ENCODE measurements around the gene TCF15.
"Not testable (repeated sequence)": the region's sequence is repeated elsewhere in the genome, so short reads cannot be mapped to it uniquely, and the experiment has no call there.

The TCF15 gene

DNA sequence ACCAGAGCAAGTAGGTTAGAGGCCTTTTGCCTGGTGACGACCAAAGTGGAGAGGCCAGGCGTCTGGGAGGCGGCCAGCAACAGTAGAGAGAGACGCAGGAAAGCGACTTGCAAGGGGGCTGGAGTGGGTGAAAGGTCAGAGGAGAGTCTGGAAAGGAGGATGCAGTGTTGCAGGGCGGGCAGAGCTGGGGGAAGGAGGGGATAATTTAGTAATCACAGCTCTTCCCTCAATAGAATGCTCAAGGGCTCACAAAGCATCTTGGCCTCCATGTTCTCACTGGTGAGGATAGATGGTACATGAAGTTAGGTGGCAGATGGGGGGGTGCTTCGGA is 25.2 kb downstream of the TCF15 start:
- H3K4me1 ChIP-seq (ENCODE audit: control insufficient read depth in 5 of 5, insufficient read depth in 5 of 5, low read length in 5 of 5): peaks cover 3 to 43% (median 19%) of the 10 kb centered on the region in 5 donors
- peaks cover 0 to 4% (median 0%) of the 10 kb centered on the region in 5 donors for H3K27me3 ChIP-seq (ENCODE audit: control insufficient read depth in 5 of 5, insufficient read depth in 4 of 5, low read length in 5 of 5)
- H3K36me3 ChIP-seq (ENCODE audit: control insufficient read depth in 5 of 5, insufficient read depth in 5 of 5, low read length in 5 of 5): no peaks in the 10 kb centered on the region
- H3K27ac ChIP-seq (ENCODE audit: low read depth, low read length): no peak overlapping the region
- H3K4me3 ChIP-seq (ENCODE audit: low read depth in 1 of 5, low read length in 5 of 5): peak overlapping the region in 1 of 5 donors; percentile 15
- H3K9me3 ChIP-seq (ENCODE audit: control insufficient read depth in 5 of 5, low read length in 5 of 5): no peaks in the 10 kb centered on the region
- H3K9ac ChIP-seq (ENCODE audit: low read length in 5 of 5): no peak overlapping the region

- H3K27ac ChIP-seq (ENCODE audit: low read depth, low read length): no peak overlapping the region
- peaks cover 3 to 40% (median 19%) of the 10 kb centered on the region in 5 donors for H3K4me1 ChIP-seq (ENCODE audit: control insufficient read depth in 5 of 5, insufficient read depth in 5 of 5, low read length in 5 of 5)
Observed at GRCh38 chr20:584161-584970, 25.7 kb downstream of the TCF15 start.

DNA sequence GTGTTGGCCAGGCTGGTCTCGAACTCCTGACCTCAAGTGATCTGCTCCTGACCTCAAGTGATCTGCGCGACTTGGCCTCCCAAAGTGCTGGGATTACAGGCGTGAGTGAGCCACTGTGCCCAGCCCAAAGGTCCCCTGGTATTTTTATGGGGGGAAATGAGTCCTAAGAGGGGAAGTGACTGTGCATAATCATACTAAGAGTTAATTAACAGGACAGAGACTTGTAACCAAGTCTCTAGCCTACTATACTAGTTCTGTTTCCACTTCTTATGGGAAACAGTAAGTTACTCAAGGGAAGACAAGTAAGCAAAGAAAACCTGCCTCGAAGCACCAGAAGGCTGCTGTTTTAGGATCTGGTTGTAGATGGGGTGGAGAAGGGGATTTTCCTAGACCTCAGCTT is 27.9 kb downstream of the TCF15 start:
- Histone ChIP-seq H3K9ac (ENCODE audit: low read length in 5 of 5) (no peak overlapping the region), H3K9me3 (ENCODE audit: control insufficient read depth in 5 of 5, low read length in 5 of 5) (no peaks in the 10 kb centered on the region), H3K27ac (ENCODE audit: low read depth, low read length) (no peak overlapping the region), H3K4me3 (ENCODE audit: low read depth in 1 of 5, low read length in 5 of 5) (no peak overlapping the region), H3K4me1 (ENCODE audit: control insufficient read depth in 5 of 5, insufficient read depth in 5 of 5, low read length in 5 of 5) (peaks cover 0 to 37% (median 13%) of the 10 kb centered on the region in 5 donors), H3K27me3 (ENCODE audit: control insufficient read depth in 5 of 5, insufficient read depth in 4 of 5, low read length in 5 of 5) (peaks cover 0 to 4% (median 0%) of the 10 kb centered on the region in 5 donors), H3K36me3 (ENCODE audit: control insufficient read depth in 5 of 5, insufficient read depth in 5 of 5, low read length in 5 of 5) (no peaks in the 10 kb centered on the region)

More at GRCh38 chr20:584161-584970, 25.7 kb downstream of the TCF15 start:
- no peaks in the 10 kb centered on the region for H3K9me3 ChIP-seq (ENCODE audit: control insufficient read depth in 5 of 5, low read length in 5 of 5)
- no peak overlapping the region for H3K9ac ChIP-seq (ENCODE audit: low read length in 5 of 5)
- H3K4me3 ChIP-seq (ENCODE audit: low read depth in 1 of 5, low read length in 5 of 5): peak overlapping the region in 1 of 5 donors; percentile 15
- no peaks in the 10 kb centered on the region for H3K36me3 ChIP-seq (ENCODE audit: control insufficient read depth in 5 of 5, insufficient read depth in 5 of 5, low read length in 5 of 5)
- peaks cover 0 to 4% (median 0%) of the 10 kb centered on the region in 5 donors for H3K27me3 ChIP-seq (ENCODE audit: control insufficient read depth in 5 of 5, insufficient read depth in 4 of 5, low read length in 5 of 5)

GRCh38 chr20:578940-579690 is 31.0 kb downstream of the TCF15 start:
- H3K9ac ChIP-seq (ENCODE audit: low read length in 5 of 5); H3K9me3 ChIP-seq (ENCODE audit: control insufficient read depth in 5 of 5, low read length in 5 of 5); H3K36me3 ChIP-seq (ENCODE audit: control insufficient read depth in 5 of 5, insufficient read depth in 5 of 5, low read length in 5 of 5); H3K27ac ChIP-seq (ENCODE audit: low read depth, low read length); H3K27me3 ChIP-seq (ENCODE audit: control insufficient read depth in 5 of 5, insufficient read depth in 4 of 5, low read length in 5 of 5); H3K4me3 ChIP-seq (ENCODE audit: low read depth in 1 of 5, low read length in 5 of 5): not testable (repeated sequence)
- peaks cover 0 to 48% (median 5%) of the 10 kb centered on the region in 5 donors for H3K4me1 ChIP-seq (ENCODE audit: control insufficient read depth in 5 of 5, insufficient read depth in 5 of 5, low read length in 5 of 5)

DNA sequence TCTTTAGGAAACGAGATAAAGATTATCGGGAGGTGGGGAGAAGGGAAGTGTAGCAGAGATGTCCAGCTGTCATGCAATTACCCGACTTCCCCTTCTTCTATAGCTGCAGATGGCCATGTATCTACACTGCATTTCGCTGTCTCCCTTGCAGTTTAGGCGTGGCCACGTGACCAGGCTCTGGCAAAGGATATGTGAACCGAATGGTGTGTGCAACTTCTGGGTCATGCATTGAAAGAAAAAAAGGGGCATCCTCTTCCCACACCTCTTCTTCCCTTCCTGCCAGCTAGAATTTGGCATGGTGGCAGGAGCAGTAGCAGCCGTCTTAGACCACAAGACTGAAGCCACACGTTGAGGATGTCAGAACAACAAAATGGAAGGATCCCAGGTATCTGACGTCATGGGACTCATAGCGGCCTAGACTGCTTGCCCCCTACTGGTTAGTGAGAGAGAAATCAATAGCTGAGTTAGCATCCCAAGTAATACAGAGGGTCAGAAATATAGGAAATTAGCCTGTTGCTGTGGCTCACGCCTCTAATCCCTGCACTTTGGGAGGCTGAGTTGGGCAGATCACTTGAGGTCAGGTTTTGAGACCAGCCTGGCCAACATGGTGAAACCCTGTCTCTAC is 32.8 kb downstream of the TCF15 start:
- Histone ChIP-seq H3K4me3 (ENCODE audit: low read depth in 1 of 5, low read length in 5 of 5) (no peak overlapping the region), H3K27me3 (ENCODE audit: control insufficient read depth in 5 of 5, insufficient read depth in 4 of 5, low read length in 5 of 5) (peaks cover 0 to 25% (median 4%) of the 10 kb centered on the region in 5 donors), H3K4me1 (ENCODE audit: control insufficient read depth in 5 of 5, insufficient read depth in 5 of 5, low read length in 5 of 5) (peaks cover 5 to 57% (median 13%) of the 10 kb centered on the region in 5 donors), H3K27ac (ENCODE audit: low read depth, low read length) (no peak overlapping the region), H3K9ac (ENCODE audit: low read length in 5 of 5) (no peak overlapping the region), H3K36me3 (ENCODE audit: control insufficient read depth in 5 of 5, insufficient read depth in 5 of 5, low read length in 5 of 5) (no peaks in the 10 kb centered on the region), H3K9me3 (ENCODE audit: control insufficient read depth in 5 of 5, low read length in 5 of 5) (no peaks in the 10 kb centered on the region)

- Histone ChIP-seq H3K4me3 (ENCODE audit: low read depth in 1 of 5, low read length in 5 of 5) (no peak overlapping the region), H3K4me1 (ENCODE audit: control insufficient read depth in 5 of 5, insufficient read depth in 5 of 5, low read length in 5 of 5) (peaks cover 15 to 66% (median 18%) of the 10 kb centered on the region in 5 donors), H3K27me3 (ENCODE audit: control insufficient read depth in 5 of 5, insufficient read depth in 4 of 5, low read length in 5 of 5) (peaks cover 0 to 25% (median 3%) of the 10 kb centered on the region in 5 donors), H3K9ac (ENCODE audit: low read length in 5 of 5) (no peak overlapping the region), H3K9me3 (ENCODE audit: control insufficient read depth in 5 of 5, low read length in 5 of 5) (no peaks in the 10 kb centered on the region), H3K27ac (ENCODE audit: low read depth, low read length) (no peak overlapping the region), H3K36me3 (ENCODE audit: control insufficient read depth in 5 of 5, insufficient read depth in 5 of 5, low read length in 5 of 5) (no peaks in the 10 kb centered on the region)
Observed at GRCh38 chr20:576156-576555, 34.0 kb downstream of the TCF15 start.

- Histone ChIP-seq H3K4me1 (ENCODE audit: control insufficient read depth in 5 of 5, insufficient read depth in 5 of 5, low read length in 5 of 5) (peaks cover 16 to 70% (median 18%) of the 10 kb centered on the region in 5 donors), H3K9me3 (ENCODE audit: control insufficient read depth in 5 of 5, low read length in 5 of 5) (no peaks in the 10 kb centered on the region), H3K4me3 (ENCODE audit: low read depth in 1 of 5, low read length in 5 of 5) (no peak overlapping the region), H3K9ac (ENCODE audit: low read length in 5 of 5) (no peak overlapping the region), H3K27ac (ENCODE audit: low read depth, low read length) (peak overlapping the region; percentile 71), H3K27me3 (ENCODE audit: control insufficient read depth in 5 of 5, insufficient read depth in 4 of 5, low read length in 5 of 5) (peaks cover 0 to 23% (median 3%) of the 10 kb centered on the region in 5 donors), H3K36me3 (ENCODE audit: control insufficient read depth in 5 of 5, insufficient read depth in 5 of 5, low read length in 5 of 5) (no peaks in the 10 kb centered on the region)
Observed at GRCh38 chr20:575230-575629, 34.9 kb downstream of the TCF15 start.

DNA sequence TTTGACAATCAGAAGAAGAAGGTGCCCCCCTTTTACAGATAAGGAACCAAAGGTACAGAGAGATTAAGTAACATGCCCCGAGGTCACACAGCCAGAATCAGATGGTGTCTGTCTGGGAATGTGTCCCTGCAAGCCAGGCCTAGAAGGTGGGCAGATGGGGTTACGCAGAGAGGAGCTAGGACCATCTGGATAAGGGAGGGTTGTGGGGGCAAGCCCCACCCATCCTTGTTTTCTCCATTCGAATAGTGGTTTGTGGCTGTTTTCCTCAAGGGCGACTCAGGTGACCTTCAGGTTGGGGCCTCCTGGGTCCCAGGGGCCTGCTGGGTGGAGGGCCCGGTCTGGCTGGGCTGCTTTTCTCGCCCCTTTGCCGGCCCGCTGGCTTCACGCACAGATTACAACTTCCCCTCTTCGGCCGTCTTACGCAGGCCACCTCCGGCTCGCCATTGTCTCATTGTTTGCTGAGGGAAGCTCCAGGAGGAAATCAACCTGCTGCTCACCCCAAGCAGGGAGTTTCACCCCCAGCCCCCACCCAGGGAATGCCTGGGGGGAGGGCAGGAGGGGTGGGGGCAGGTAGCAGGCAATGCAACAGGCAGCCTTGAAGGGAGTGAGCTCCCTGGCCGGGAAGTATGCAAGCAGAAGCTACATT is 35.7 kb downstream of the TCF15 start:
- Histone ChIP-seq H3K4me3 (ENCODE audit: low read depth in 1 of 5, low read length in 5 of 5) (no peak overlapping the region), H3K27me3 (ENCODE audit: control insufficient read depth in 5 of 5, insufficient read depth in 4 of 5, low read length in 5 of 5) (peaks cover 0 to 22% (median 3%) of the 10 kb centered on the region in 5 donors), H3K4me1 (ENCODE audit: control insufficient read depth in 5 of 5, insufficient read depth in 5 of 5, low read length in 5 of 5) (peaks cover 16 to 72% (median 18%) of the 10 kb centered on the region in 5 donors), H3K9me3 (ENCODE audit: control insufficient read depth in 5 of 5, low read length in 5 of 5) (no peaks in the 10 kb centered on the region), H3K9ac (ENCODE audit: low read length in 5 of 5) (peak overlapping the region in 1 of 5 donors; percentile 17), H3K27ac (ENCODE audit: low read depth, low read length) (peak overlapping the region; percentile 71), H3K36me3 (ENCODE audit: control insufficient read depth in 5 of 5, insufficient read depth in 5 of 5, low read length in 5 of 5) (no peaks in the 10 kb centered on the region)

DNA sequence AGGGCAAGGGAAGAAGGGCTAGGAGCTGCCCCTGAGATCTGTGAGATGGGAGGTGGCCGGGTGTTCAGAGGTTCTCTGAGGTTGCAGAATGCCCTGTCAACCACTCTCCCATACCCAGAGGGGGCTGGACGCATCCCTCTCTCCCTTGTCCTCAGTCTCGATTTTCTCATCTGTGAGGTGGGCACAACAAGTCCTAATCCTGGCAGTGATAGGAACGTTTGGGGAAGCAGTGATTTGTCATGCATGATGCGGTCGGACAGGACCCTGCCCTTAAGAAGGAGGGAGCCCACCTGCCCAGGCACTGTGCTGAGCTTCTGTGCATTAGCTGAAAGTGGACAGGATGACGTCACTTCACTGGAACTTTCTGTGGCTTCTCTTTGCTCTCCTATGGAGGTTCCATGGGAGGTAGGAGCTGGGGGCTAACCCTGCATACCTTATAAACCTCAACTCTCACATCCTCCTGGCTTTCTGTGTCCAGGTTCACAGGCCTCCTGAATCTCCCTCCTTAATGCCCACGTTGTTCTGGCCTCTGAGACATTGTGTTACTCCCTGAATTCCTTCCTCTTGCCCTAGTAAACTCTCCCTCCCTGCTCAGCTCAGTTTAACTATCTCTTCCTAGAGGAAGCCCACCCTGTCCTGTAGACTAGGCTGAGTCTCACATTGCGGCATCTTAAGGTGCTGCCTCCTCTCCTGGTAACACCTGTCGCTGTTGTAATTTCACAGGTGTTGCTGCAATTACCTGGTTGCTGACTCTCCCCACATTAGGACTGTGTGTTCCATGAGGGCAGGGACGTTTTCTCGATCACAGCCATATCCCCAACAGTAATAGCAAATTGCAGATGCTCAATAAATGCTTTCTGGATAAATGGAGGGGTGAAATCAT is 36.5 kb downstream of the TCF15 start:
- Histone ChIP-seq H3K36me3 (ENCODE audit: control insufficient read depth in 5 of 5, insufficient read depth in 5 of 5, low read length in 5 of 5) (no peaks in the 10 kb centered on the region), H3K27ac (ENCODE audit: low read depth, low read length) (peak overlapping the region; percentile 71), H3K9me3 (ENCODE audit: control insufficient read depth in 5 of 5, low read length in 5 of 5) (no peaks in the 10 kb centered on the region), H3K27me3 (ENCODE audit: control insufficient read depth in 5 of 5, insufficient read depth in 4 of 5, low read length in 5 of 5) (peaks cover 2 to 27% (median 5%) of the 10 kb centered on the region in 5 donors), H3K4me1 (ENCODE audit: control insufficient read depth in 5 of 5, insufficient read depth in 5 of 5, low read length in 5 of 5) (peaks cover 16 to 77% (median 18%) of the 10 kb centered on the region in 5 donors), H3K4me3 (ENCODE audit: low read depth in 1 of 5, low read length in 5 of 5) (no peak overlapping the region), H3K9ac (ENCODE audit: low read length in 5 of 5) (peak overlapping the region in 1 of 5 donors; percentile 17)

All from subcutaneous abdominal adipose tissue (tissue), 5 donors.